Measurements from ENCODE around the gene USH2A. TPM values are rescaled to one million over a fixed set of nuclear protein-coding genes. Genes with fewer than 3 reads are reported as not detected.

USH2A gene
- total RNA-seq, 1 donor from 2014 or later = not detected

DNA sequence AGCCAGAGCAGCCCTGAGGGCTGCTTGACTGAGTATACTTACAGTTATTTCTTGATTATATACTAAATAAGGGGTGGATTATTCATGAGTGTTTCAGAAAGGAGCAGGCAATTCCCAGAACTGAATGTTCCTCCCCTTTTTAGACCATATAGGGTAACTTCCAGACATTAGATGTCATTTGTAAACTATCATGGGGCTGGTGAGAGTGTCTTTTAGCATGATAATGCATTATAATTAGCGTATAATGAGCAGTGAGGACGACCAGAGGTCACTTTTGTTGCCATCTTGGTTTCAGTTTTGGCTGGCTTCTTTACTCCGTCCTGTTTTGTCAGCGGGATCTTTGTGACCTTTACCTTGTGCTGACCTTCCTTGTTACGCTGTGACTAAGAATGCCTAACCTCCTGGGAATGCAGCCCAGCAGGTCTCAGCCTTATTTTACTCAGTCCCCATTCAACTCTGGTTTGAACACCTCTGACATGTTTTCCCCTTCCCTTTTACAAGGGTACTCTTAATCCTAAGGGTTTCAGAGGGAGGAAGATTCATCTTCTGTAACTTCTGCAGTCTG, 840.0 kb downstream of the USH2A start:
- peak; percentile 100 for ATAC-seq

DNA sequence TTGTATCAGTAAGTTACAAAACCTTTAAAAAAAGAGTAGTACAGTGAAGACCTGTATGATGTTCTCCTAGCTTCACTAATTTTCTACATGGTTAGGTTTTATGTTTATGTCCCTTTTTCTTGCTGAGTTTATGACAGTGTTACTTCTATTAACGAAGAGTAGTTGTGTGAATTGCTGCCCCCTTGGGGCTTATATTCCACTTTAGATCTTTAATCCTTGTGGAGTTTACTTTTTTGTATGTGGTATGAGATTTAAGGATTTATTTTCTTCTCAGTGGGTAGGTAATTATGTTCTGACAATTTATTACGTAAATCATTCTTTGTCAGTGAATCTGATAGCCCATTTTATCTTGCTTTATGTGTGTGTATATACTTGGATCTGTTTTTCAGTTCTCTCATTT, 841.4 kb downstream of the USH2A start:
- no peak for ATAC-seq
